MV-4-11 (cell line): ENCODE data around the gene PSMA8.
A peak's percentile ranks its signal among the peaks of the same experiment; 100 is the strongest.
"Not testable (repeated sequence)": the region's sequence is repeated elsewhere in the genome, so short reads cannot be mapped to it uniquely, and the experiment has no call there.

Experiments
- DNase-seq: peaks from one replicate; lab custom pipeline; 2025; lab: John Stamatoyannopoulos, UW

PSMA8 gene

DNA sequence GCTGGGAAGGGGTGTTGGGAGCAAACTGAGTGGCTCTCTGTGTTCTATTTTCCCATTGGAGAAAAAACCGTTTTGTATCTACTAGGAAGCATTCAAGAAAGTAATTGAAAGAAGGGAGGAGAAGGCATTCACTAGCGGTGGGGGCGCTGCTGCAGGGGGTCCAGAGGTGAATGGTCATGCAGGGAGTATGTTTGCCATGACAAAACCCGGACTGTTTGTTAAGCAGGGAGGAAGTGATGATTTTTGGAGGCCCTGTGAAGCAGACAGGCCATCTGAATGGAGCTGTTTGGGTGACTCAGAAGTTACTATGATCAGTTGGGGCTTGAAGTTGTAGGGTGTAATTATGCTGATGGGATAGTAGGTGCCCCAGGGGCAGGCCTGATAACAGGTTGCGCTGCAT is 99.5 kb downstream of the PSMA8 start:
- DNase-seq, result peak; percentile 40

DNA sequence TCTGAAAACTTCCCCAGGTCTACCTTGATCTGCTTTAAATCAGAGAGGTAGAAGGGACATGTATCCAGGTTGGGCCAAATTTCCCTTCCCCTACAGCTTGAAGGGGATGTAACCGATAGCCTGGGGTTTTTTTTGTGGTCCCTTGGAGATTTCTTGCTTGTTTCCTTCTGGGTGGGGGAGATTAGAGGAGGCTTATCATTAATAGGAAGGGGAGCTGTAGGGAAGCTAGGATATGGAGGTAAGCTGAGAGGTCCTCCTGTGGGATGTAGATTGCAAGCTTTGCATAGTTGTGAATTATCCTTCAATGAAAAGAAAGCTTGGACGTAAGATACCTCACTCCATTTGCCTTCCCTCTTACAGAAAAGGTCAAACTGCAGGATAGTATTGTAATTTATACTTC is 103.7 kb downstream of the PSMA8 start:
- DNase-seq, result not testable (repeated sequence)

DNA sequence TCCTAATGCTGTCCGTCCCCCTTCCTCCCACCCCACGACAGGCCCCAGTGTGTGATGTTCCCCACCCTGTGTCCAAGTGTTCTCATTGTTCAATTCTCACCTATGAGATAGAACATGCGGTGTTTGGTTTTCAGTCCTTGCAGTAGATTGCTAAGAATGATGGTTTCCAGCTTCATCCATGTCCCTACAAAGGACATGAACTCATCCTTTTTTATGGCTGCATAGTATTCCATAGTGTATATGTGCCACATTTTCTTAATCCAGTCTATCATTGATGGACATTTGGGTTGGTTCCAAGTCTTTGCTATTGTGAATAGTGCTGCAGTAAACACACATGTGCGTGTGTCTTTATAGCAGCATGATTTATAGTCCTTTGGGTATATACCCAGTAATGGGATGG is 105.0 kb downstream of the PSMA8 start:
- DNase-seq, result not testable (repeated sequence)

DNA sequence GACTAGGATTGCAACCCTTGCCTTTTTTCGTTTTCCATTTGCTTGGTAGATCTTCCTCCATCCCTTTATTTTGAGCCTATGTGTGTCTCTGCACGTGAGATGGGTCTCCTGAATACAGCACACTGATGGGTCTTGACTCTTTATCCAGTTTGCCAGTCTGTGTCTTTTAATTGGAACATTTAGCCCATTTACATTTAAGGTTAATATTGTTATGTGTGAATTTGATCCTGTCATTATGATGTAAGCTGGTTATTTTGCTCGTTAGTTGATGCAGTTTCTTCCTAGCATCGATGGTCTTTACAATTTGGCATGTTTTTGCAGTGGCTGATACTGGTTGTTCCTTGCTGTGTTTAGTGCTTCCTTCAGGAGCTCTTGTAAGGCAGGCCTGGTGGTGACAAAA is 108.7 kb downstream of the PSMA8 start:
- not testable (repeated sequence) for DNase-seq
